IMR-90 (cell line): ENCODE results near the gene TSPAN33. TPM values are rescaled to one million over a fixed set of nuclear protein-coding genes. Genes with fewer than 3 reads are reported as not detected.
A peak's percentile ranks its signal among the peaks of the same experiment; 100 is the strongest.

Source experiments
- ATAC-seq: fragments of 200-7000 bp; cut with Tn5 transposase; 2 replicates; pipeline ENCODE4 v1.9.1; 2020; ENCODE audit warnings: low read depth, mild to moderate bottlenecking, moderate library complexity
- BruUV-seq: library from RNA; stranded (reverse); fragments of 400-500 nt; replicated peaks from 2 replicates; lab custom pipeline; 2021; lab: Mats Ljungman, UMichigan
- CTCF ChIA-PET: fragments of 300-600 bp; formaldehyde crosslinking; extraction: SDS; loops from one replicate; lab custom pipeline; 2021; ENCODE audit warnings: antibody characterized with exemption; lab: Yijun Ruan, JAX
- POLR2A ChIA-PET: fragments of 300-600 bp; sonication (Branson Sonifier 250); formaldehyde crosslinking; loops from one replicate; lab custom pipeline; 2022; ENCODE audit warnings: antibody characterized with exemption; ENCODE audit not compliant: unreplicated experiment; lab: Charles Lee
- DNase-seq: peaks from one replicate; pipeline ENCODE4 v3.0.0; 2013
- H2AFZ ChIP-seq: replicated peaks from 2 replicates; pipeline ENCODE3; 2013; ENCODE audit warnings: low read length, mild to moderate bottlenecking; ENCODE audit not compliant: poor library complexity
- H2AK5ac ChIP-seq: 2 replicates; pipeline ENCODE4 v1.6.1; 2013; ENCODE audit warnings: low read depth, low read length, inconsistent platforms
- H2AK9ac ChIP-seq: replicated peaks from 2 replicates; pipeline ENCODE3; 2013; ENCODE audit warnings: mild to moderate bottlenecking, low read depth, low read length, moderate library complexity; ENCODE audit not compliant: poor library complexity
- H2BK120ac ChIP-seq: 2 replicates; pipeline ENCODE4 v1.6.1; 2013; ENCODE audit warnings: low read depth, low read length, inconsistent platforms
- H2BK15ac ChIP-seq: 3 replicates; pipeline ENCODE4 v1.6.1; 2013; ENCODE audit warnings: low read depth, low read length, inconsistent platforms
- H2BK20ac ChIP-seq: 2 replicates; pipeline ENCODE4 v1.6.1; 2013; ENCODE audit warnings: low read depth, mild to moderate bottlenecking, inconsistent platforms, low read length, moderate library complexity
- H2BK5ac ChIP-seq: 2 replicates; pipeline ENCODE4 v1.6.1; 2013; ENCODE audit warnings: mild to moderate bottlenecking, low read depth, low read length, inconsistent platforms; ENCODE audit not compliant: poor library complexity, severe bottlenecking
- H3K14ac ChIP-seq: replicated peaks from 2 replicates; pipeline ENCODE4 v1.6.1; 2013; ENCODE audit warnings: low read depth, low read length, inconsistent platforms
- H3K18ac ChIP-seq: 2 replicates; pipeline ENCODE4 v1.6.1; 2013; ENCODE audit warnings: low read depth, low read length, control low read depth
- H3K23ac ChIP-seq: 2 replicates; pipeline ENCODE4 v1.6.1; 2013; ENCODE audit warnings: low read depth, low read length, inconsistent platforms
- H3K27ac ChIP-seq: 2 replicates; pipeline ENCODE4 v1.5.1; 2013; ENCODE audit warnings: mild to moderate bottlenecking, control low read depth, low read length; ENCODE audit not compliant: insufficient read depth
- H3K27me3 ChIP-seq: 2 replicates; pipeline ENCODE4 v1.6.1; 2013; ENCODE audit warnings: low read length; ENCODE audit not compliant: control insufficient read depth, insufficient read depth
- H3K36me3 ChIP-seq: 2 replicates; pipeline ENCODE4 v1.6.1; 2013; ENCODE audit warnings: low read length, mixed read lengths; ENCODE audit not compliant: control insufficient read depth, insufficient read depth
- H3K4ac ChIP-seq: 2 replicates; pipeline ENCODE4 v1.6.1; 2013; ENCODE audit warnings: low read depth, low read length, inconsistent platforms
- H3K4me1 ChIP-seq: 2 replicates; pipeline ENCODE4 v1.6.1; 2013; ENCODE audit warnings: low read length, mixed read lengths; ENCODE audit not compliant: control insufficient read depth, insufficient read depth
- H3K4me2 ChIP-seq: 2 replicates; pipeline ENCODE4 v1.6.1; 2013; ENCODE audit warnings: low read depth, mild to moderate bottlenecking, control low read depth, low read length, moderate library complexity
- H3K4me3 ChIP-seq: 2 replicates; pipeline ENCODE4 v1.5.1; 2013; ENCODE audit warnings: low read depth, mild to moderate bottlenecking, control low read depth, low read length, moderate library complexity; ENCODE audit not compliant: insufficient read depth
- H3K56ac ChIP-seq: 2 replicates; pipeline ENCODE4 v1.6.1; 2013; ENCODE audit warnings: low read length, inconsistent platforms; ENCODE audit not compliant: insufficient read depth; ENCODE audit errors: extremely low read depth
- H3K79me1 ChIP-seq, 2 experiments: 2 replicates each; pipeline ENCODE4 v1.6.1; 2013; ENCODE audit warnings: low read length in 2 of 2, inconsistent platforms in 1 of 2, low read depth in 1 of 2
- H3K9ac ChIP-seq: 2 replicates; pipeline ENCODE4 v1.6.1; 2013; ENCODE audit warnings: low read depth, low read length, control low read depth
- H3K9me1 ChIP-seq: 2 replicates; pipeline ENCODE4 v1.6.1; 2013; ENCODE audit warnings: low read length, inconsistent platforms; ENCODE audit not compliant: insufficient read depth
- H3K9me3 ChIP-seq: 2 replicates; pipeline ENCODE4 v1.6.1; 2013; ENCODE audit warnings: low read length; ENCODE audit not compliant: control insufficient read depth, insufficient read depth
- H4K20me1 ChIP-seq: 2 replicates; pipeline ENCODE4 v1.6.1; 2013; ENCODE audit warnings: low read length, inconsistent platforms; ENCODE audit not compliant: insufficient read depth
- H4K5ac ChIP-seq: 2 replicates; pipeline ENCODE4 v1.6.1; 2013; ENCODE audit warnings: mild to moderate bottlenecking, low read depth, low read length, control low read depth
- H4K8ac ChIP-seq, 2 experiments: 2 replicates each; pipeline ENCODE4 v1.6.1; 2013; ENCODE audit warnings: low read depth in 2 of 2, low read length in 2 of 2, control low read depth in 1 of 2, inconsistent platforms in 1 of 2
- H4K91ac ChIP-seq: 2 replicates; pipeline ENCODE4 v1.6.1; 2013; ENCODE audit warnings: low read depth, low read length, inconsistent platforms; ENCODE audit not compliant: insufficient read depth
- CEBPB ChIP-seq: IDR thresholded peaks from 2 replicates; pipeline ENCODE4 v1.6.1; 2012; ENCODE audit warnings: low read depth, low read length, improper control_type of control experiment
- CTCF ChIP-seq: conservative IDR thresholded peaks from 2 replicates; pipeline ENCODE4 v1.5.1; 2012; ENCODE audit warnings: mild to moderate bottlenecking, low read depth, low read length, improper control_type of control experiment
- ELK1 ChIP-seq: fragments of 150-350 bp; IDR thresholded peaks from 2 replicates; pipeline ENCODE4 v1.6.1; 2016; ENCODE audit warnings: low read depth, mild to moderate bottlenecking, low read length, moderate library complexity, borderline replicate concordance
- MAZ ChIP-seq: IDR thresholded peaks from 2 replicates; pipeline ENCODE4 v1.6.1; 2012; ENCODE audit warnings: low read depth, mild to moderate bottlenecking, low read length, improper control_type of control experiment, moderate library complexity, borderline replicate concordance
- RAD21 ChIP-seq: IDR thresholded peaks from 2 replicates; pipeline ENCODE4 v1.6.1; 2012; ENCODE audit warnings: low read length, improper control_type of control experiment
- RCOR1 ChIP-seq: IDR thresholded peaks from 2 replicates; pipeline ENCODE4 v1.6.1; 2012; ENCODE audit warnings: mild to moderate bottlenecking, low read length, improper control_type of control experiment; ENCODE audit not compliant: insufficient replicate concordance
- SMC3 ChIP-seq: fragments of 150-350 bp; IDR thresholded peaks from 2 replicates; pipeline ENCODE4 v1.6.1; 2016; ENCODE audit warnings: low read depth, mild to moderate bottlenecking, antibody characterized with exemption, low read length, moderate library complexity
- USF2 ChIP-seq: fragments of 150-350 bp; IDR thresholded peaks from 2 replicates; pipeline ENCODE4 v1.6.1; 2017; ENCODE audit warnings: mild to moderate bottlenecking, antibody characterized with exemption, low read length, low read depth
- WGBS, 2 experiments: methylation state at CpG; one replicate each; pipeline versions ENCODE4 v1.1.5 to v1.1.7; 2013; ENCODE audit warnings: missing lambda C conversion rate in 2 of 2; ENCODE audit not compliant: insufficient read length in 1 of 2; ENCODE audit errors: extremely low coverage in 2 of 2; 5-methylcytosine and 5-hydroxymethylcytosine counted together
- dilution Hi-C: fragments of 300-500 bp; cut with HindIII; formaldehyde crosslinking; loops from one replicate; pipeline ENCODE4 v1.14.3; 2018; ENCODE audit warnings: low sequenced_read_pairs; ENCODE audit not compliant: unreplicated experiment
- in situ Hi-C: fragments of 300-500 bp; cut with MboI; formaldehyde crosslinking; loops from 3 replicates; pipeline ENCODE4 v1.14.3; 2019; ENCODE audit warnings: low sequenced_read_pairs, inconsistent platforms, mixed read lengths
- intact Hi-C: fragments of 100-400 bp; cut with micrococcal nuclease; formaldehyde crosslinking; loops from 2 replicates; pipeline ENCODE4 v1.10.0; 2022
- polyA plus RNA-seq, 3 experiments: library from polyadenylated mRNA; depleted of rRNA; stranded (reverse); fragments of >200 nt; gene quantifications; 2 replicates each; pipeline ENCODE4 v1.2.3, GENCODE V29; 2012; ENCODE audit warnings: low replicate concordance in 1 of 3
- total RNA-seq: library from RNA; depleted of rRNA; stranded (reverse); fragments of >200 nt; gene quantifications from 2 replicates; pipeline ENCODE4 v1.2.3, GENCODE V29; 2012

Gene TSPAN33
- total and polyA plus RNA-seq, 2 of the 4 experiments (the other 2 are of a cell fraction): 0.17 to 0.36 TPM

- TF ChIP-seq RCOR1: no peak
- TF ChIP-seq RAD21: no peak
These were observed 23.9 kb downstream of the TSPAN33 start (continued) for GRCh38 chr7:129168231-129169021.

GRCh38 chr7:129169171-129169671 is 24.7 kb downstream of the TSPAN33 start:
- CTCF ChIA-PET: interaction anchor here (0.6 kb wide), 1 partner anchor 729 kb away, joined by 3 read pairs; no protein-coding TSS in a partner anchor
- 2% methylated on average over 9 of the region's 47 CpGs; no CpG with 5 or more reads in 1 of the 2 experiments for WGBS, 2 experiments

More at GRCh38 chr7:129169171-129169671, 24.7 kb downstream of the TSPAN33 start:
- DNase-seq (no peak), ATAC-seq (peak; percentile 91)
- H3K9me1 ChIP-seq: no peaks in the 10 kb centered on the region
- H3K9ac ChIP-seq: peak overlapping the region; percentile 38
- H3K4me2 ChIP-seq: peak overlapping the region; percentile 62
- peak overlapping the region in 1 of 2 experiments; percentile 52; a peak in 1 of 4 replicates for H4K8ac ChIP-seq
- intact Hi-C loops: no loop called here
- no peaks in the 10 kb centered on the region for H3K79me1 ChIP-seq
- H3K27me3 ChIP-seq: peaks cover 42% of the 10 kb centered on the region
- no peak overlapping the region for H3K23ac ChIP-seq
- H2BK15ac ChIP-seq: no peak overlapping the region
- dilution Hi-C loops: no loop called here
- no peaks in the 10 kb centered on the region; the same call in 1 of the 2 replicates for H3K4me1 ChIP-seq
- H2AK5ac ChIP-seq: no peak overlapping the region
- H2BK20ac ChIP-seq: no peak overlapping the region
- no peaks in the 10 kb centered on the region for H3K36me3 ChIP-seq
- TF ChIP-seq CEBPB (no peak), SMC3 (no peak), ELK1 (no peak), MAZ (no peak), USF2 (no peak), CTCF (no peak)
- H2BK5ac ChIP-seq: no peak overlapping the region
- in situ Hi-C loops: loop anchor here (5.0 kb wide), 1 partner anchor 38 kb away; no protein-coding TSS in a partner anchor
- no peak overlapping the region for H2AK9ac ChIP-seq
- POLR2A ChIA-PET: no interaction called here
- H3K14ac ChIP-seq: 0 out of 2 replicates have a peak overlapping the region, but pooled peaks have one; percentile 58
- H4K20me1 ChIP-seq: no peaks in the 10 kb centered on the region
- peak overlapping the region; percentile 81 for H2AFZ ChIP-seq
- H2BK120ac ChIP-seq: no peak overlapping the region
- H4K91ac ChIP-seq: no peak overlapping the region; the same call in 1 of the 2 replicates
- no peak overlapping the region for H3K4ac ChIP-seq
- no peaks in the 10 kb centered on the region for H3K9me3 ChIP-seq
- H3K27ac ChIP-seq: no peak overlapping the region; the same call in 1 of the 2 replicates
- no peak overlapping the region for H3K56ac ChIP-seq
- H3K18ac ChIP-seq: no peak overlapping the region
- no peak overlapping the region for H4K5ac ChIP-seq
- BruUV-seq: no TSS peak
- H3K4me3 ChIP-seq: peak overlapping the region; percentile 45
